OCI-LY7 (cell line): ENCODE results near the gene RAPGEF6.

Experiments used
- EZH2phosphoT487 ChIP-seq: fragments of 200-600 bp; sonication (generic); IDR thresholded peaks from 2 replicates; pipeline ENCODE4 v1.6.1; 2018; ENCODE audit warnings: low read depth, borderline replicate concordance, mild to moderate bottlenecking, mixed run types, antibody characterized with exemption, low read length, moderate library complexity, mixed read lengths
- TF ChIP-seq, protein P1 (sequence below): fragments of 200-600 bp; sonication (generic); conservative IDR thresholded peaks from 2 replicates; pipeline ENCODE4 v1.5.1; 2014; ENCODE audit warnings: mild to moderate bottlenecking, antibody characterized with exemption, low read length, moderate library complexity, mixed read lengths

DNA sequence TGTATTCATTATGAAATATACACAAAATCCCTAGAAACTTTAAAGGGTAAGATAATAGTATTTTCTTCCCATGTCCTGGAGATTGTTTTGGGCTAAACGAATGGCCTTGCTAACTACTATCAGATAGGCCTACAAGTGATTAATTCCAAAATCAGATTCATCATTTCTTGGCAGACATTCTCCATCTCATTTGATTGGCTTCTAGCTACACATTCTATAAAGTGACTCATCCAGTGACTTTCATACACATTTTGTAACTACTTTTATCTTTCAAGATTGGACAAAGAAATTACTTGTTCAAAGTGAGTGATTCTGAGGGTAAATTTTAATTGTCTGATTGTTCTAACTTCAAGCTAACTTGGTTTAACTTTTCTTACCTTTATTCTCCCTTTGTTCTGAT lies 93.3 kb downstream of the RAPGEF6 start:
- TF ChIP-seq, protein P1, sequence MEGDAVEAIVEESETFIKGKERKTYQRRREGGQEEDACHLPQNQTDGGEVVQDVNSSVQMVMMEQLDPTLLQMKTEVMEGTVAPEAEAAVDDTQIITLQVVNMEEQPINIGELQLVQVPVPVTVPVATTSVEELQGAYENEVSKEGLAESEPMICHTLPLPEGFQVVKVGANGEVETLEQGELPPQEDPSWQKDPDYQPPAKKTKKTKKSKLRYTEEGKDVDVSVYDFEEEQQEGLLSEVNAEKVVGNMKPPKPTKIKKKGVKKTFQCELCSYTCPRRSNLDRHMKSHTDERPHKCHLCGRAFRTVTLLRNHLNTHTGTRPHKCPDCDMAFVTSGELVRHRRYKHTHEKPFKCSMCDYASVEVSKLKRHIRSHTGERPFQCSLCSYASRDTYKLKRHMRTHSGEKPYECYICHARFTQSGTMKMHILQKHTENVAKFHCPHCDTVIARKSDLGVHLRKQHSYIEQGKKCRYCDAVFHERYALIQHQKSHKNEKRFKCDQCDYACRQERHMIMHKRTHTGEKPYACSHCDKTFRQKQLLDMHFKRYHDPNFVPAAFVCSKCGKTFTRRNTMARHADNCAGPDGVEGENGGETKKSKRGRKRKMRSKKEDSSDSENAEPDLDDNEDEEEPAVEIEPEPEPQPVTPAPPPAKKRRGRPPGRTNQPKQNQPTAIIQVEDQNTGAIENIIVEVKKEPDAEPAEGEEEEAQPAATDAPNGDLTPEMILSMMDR = no peak
- TF ChIP-seq EZH2phosphoT487 = no peak
